H1 (cell line): ENCODE data around the gene PELI2. TPM values are rescaled to one million over a fixed set of nuclear protein-coding genes. Genes with fewer than 3 reads are reported as not detected.

Experiments
- CTCF ChIA-PET: fragments of 300-600 bp; sonication (Branson Sonifier 250); formaldehyde crosslinking; loops from one replicate; lab custom pipeline; 2021; ENCODE audit not compliant: partially characterized antibody; lab: Charles Lee
- POLR2A ChIA-PET: fragments of 300-600 bp; sonication (Branson Sonifier 250); formaldehyde crosslinking; loops from one replicate; lab custom pipeline; 2021; ENCODE audit warnings: inconsistent platforms; ENCODE audit not compliant: partially characterized antibody; lab: Charles Lee
- DNase-seq, 2 experiments: peaks; one replicate each; pipeline versions ENCODE4 v3.0.0 to v3.0.0-alpha.2; 2010 to 2022; ENCODE audit warnings: low spot score in 2 of 2, low read depth in 1 of 2, mixed read lengths in 1 of 2
- FAIRE-seq: peaks from 2 replicates; lab custom pipeline; 2011; peaks lifted over from hg19 to GRCh38; lab: Jason Lieb, UNC
- H2AFZ ChIP-seq: 2 replicates; pipeline ENCODE4 v1.8.1; 2012; ENCODE audit warnings: low read length, inconsistent platforms
- H2AK5ac ChIP-seq: 2 replicates; pipeline ENCODE4 v1.6.1; 2013; ENCODE audit warnings: low read depth, low read length
- H2BK120ac ChIP-seq: replicated peaks from 2 replicates; pipeline ENCODE3; 2013; ENCODE audit warnings: low read depth, low read length, inconsistent platforms
- H2BK12ac ChIP-seq: 2 replicates; pipeline ENCODE4 v1.6.1; 2013; ENCODE audit warnings: low read depth, low read length
- H2BK15ac ChIP-seq: 2 replicates; pipeline ENCODE4 v1.6.1; 2013; ENCODE audit warnings: low read length
- H2BK20ac ChIP-seq: 2 replicates; pipeline ENCODE4 v1.6.1; 2013; ENCODE audit warnings: low read length
- H2BK5ac ChIP-seq: 2 replicates; pipeline ENCODE4 v1.6.1; 2013; ENCODE audit warnings: low read depth, low read length
- H3K14ac ChIP-seq: 2 replicates; pipeline ENCODE4 v1.6.1; 2013; ENCODE audit warnings: inconsistent platforms; ENCODE audit not compliant: insufficient read length
- H3K18ac ChIP-seq: 2 replicates; pipeline ENCODE4 v1.6.1; 2013; ENCODE audit warnings: low read length; ENCODE audit errors: extremely low read depth
- H3K23ac ChIP-seq: 2 replicates; pipeline ENCODE4 v1.6.1; 2013; ENCODE audit warnings: inconsistent platforms; ENCODE audit not compliant: insufficient read length
- H3K23me2 ChIP-seq: 2 replicates; pipeline ENCODE4 v1.6.1; 2013; ENCODE audit warnings: low read depth, low read length
- H3K27ac ChIP-seq: 2 replicates; pipeline ENCODE4 v1.6.1; 2011; ENCODE audit warnings: low read depth, low read length, inconsistent platforms
- H3K27me3 ChIP-seq, 4 experiments: replicated peaks in 1 of 4; 1 replicate in 1 of 4; 2 replicates in 3 of 4; pipeline versions ENCODE4 v1.6.1 to v1.8.1; 2011 to 2013; ENCODE audit warnings: low read length in 3 of 4, mild to moderate bottlenecking in 3 of 4, inconsistent platforms in 2 of 4, mixed read lengths in 2 of 4, moderate library complexity in 1 of 4; ENCODE audit not compliant: control insufficient read depth in 3 of 4, insufficient read depth in 3 of 4; ENCODE audit errors: extremely low read depth in 1 of 4
- H3K36me3 ChIP-seq, 4 experiments: 2 replicates each; pipeline versions ENCODE4 v1.6.1 to v1.8.1; 2011 to 2013; ENCODE audit warnings: mild to moderate bottlenecking in 4 of 4, low read length in 3 of 4, moderate library complexity in 2 of 4, control low read depth in 1 of 4, inconsistent platforms in 1 of 4; ENCODE audit not compliant: insufficient read depth in 4 of 4, control insufficient read depth in 2 of 4
- H3K4ac ChIP-seq: replicated peaks from 2 replicates; pipeline ENCODE3; 2013; ENCODE audit warnings: low read length, low read depth, mixed read lengths, inconsistent platforms; ENCODE audit not compliant: insufficient read length
- H3K4me1 ChIP-seq, 4 experiments: replicated peaks in 1 of 4; 1 replicate in 1 of 4; 2 replicates in 3 of 4; pipeline versions ENCODE4 v1.6.1 to v1.8.1; 2011 to 2013; ENCODE audit warnings: low read length in 3 of 4, inconsistent platforms in 2 of 4, mixed read lengths in 1 of 4; ENCODE audit not compliant: insufficient read depth in 4 of 4, control insufficient read depth in 3 of 4
- H3K4me2 ChIP-seq, 2 experiments: 2 replicates each; pipeline versions ENCODE4 v1.6.1 to v1.8.1; 2011 to 2013; ENCODE audit warnings: low read depth in 2 of 2, low read length in 2 of 2, control low read depth in 1 of 2, inconsistent platforms in 1 of 2, mild to moderate bottlenecking in 1 of 2; ENCODE audit not compliant: insufficient read depth in 1 of 2
- H3K4me3 ChIP-seq, 4 experiments: fragments of 200-600, 300-600 bp in 1 of 4; sonication (generic), shearing (Covaris generic), sonication (Bioruptor Twin) in 1 of 4; 2 replicates each; pipeline versions ENCODE4 v1.5.1 to v1.8.1; 2011 to 2016; ENCODE audit warnings: low read length in 4 of 4, low read depth in 3 of 4, control low read depth in 2 of 4, inconsistent platforms in 2 of 4, mild to moderate bottlenecking in 2 of 4, mixed read lengths in 1 of 4, moderate library complexity in 1 of 4; ENCODE audit not compliant: insufficient read depth in 2 of 4; ENCODE audit errors: extremely low read depth in 1 of 4
- H3K56ac ChIP-seq: replicated peaks from 2 replicates; pipeline ENCODE3; 2013; ENCODE audit warnings: low read depth, mild to moderate bottlenecking, mixed read lengths, low read length, inconsistent platforms; ENCODE audit not compliant: insufficient read length
- H3K79me1 ChIP-seq: 2 replicates; pipeline ENCODE4 v1.6.1; 2013; ENCODE audit warnings: low read depth, low read length, control low read depth
- H3K79me2 ChIP-seq, 2 experiments: 2 replicates each; pipeline versions ENCODE4 v1.6.1 to v1.8.1; 2012 to 2013; ENCODE audit warnings: low read length in 2 of 2, mild to moderate bottlenecking in 2 of 2, inconsistent platforms in 1 of 2; ENCODE audit not compliant: insufficient read depth in 2 of 2, control insufficient read depth in 1 of 2
- H3K9ac ChIP-seq, 4 experiments: replicated peaks in 1 of 4; 1 replicate in 1 of 4; 2 replicates in 3 of 4; pipeline versions ENCODE4 v1.6.1 to v1.8.1; 2011 to 2013; ENCODE audit warnings: low read depth in 3 of 4, low read length in 3 of 4, control low read depth in 2 of 4, mild to moderate bottlenecking in 2 of 4, moderate library complexity in 2 of 4, inconsistent platforms in 1 of 4; ENCODE audit errors: extremely low read depth in 1 of 4
- H3K9me3 ChIP-seq, 2 experiments: 2 replicates each; pipeline versions ENCODE4 v1.6.1 to v1.8.1; 2012 to 2013; ENCODE audit warnings: mild to moderate bottlenecking in 2 of 2, moderate library complexity in 2 of 2, control low read depth in 1 of 2, inconsistent platforms in 1 of 2, low read depth in 1 of 2, low read length in 1 of 2, mixed read lengths in 1 of 2; ENCODE audit not compliant: insufficient read depth in 2 of 2
- H4K20me1 ChIP-seq, 2 experiments: replicated peaks in 1 of 2; 2 replicates each; pipeline versions ENCODE3 to v1.8.1; 2011 to 2013; ENCODE audit warnings: inconsistent platforms in 2 of 2, low read length in 2 of 2, mild to moderate bottlenecking in 1 of 2; ENCODE audit not compliant: insufficient read depth in 2 of 2, control insufficient read depth in 1 of 2
- H4K5ac ChIP-seq: 2 replicates; pipeline ENCODE4 v1.6.1; 2013; ENCODE audit warnings: low read length, low read depth, mixed read lengths, inconsistent platforms; ENCODE audit not compliant: insufficient read length
- H4K8ac ChIP-seq: 2 replicates; pipeline ENCODE4 v1.8.0; 2013; ENCODE audit warnings: mild to moderate bottlenecking, moderate library complexity, low read length, inconsistent platforms; ENCODE audit not compliant: insufficient read depth; ENCODE audit errors: extremely low read depth
- H4K91ac ChIP-seq: replicated peaks from 2 replicates; pipeline ENCODE3; 2013; ENCODE audit warnings: low read length, mixed read lengths, inconsistent platforms; ENCODE audit not compliant: insufficient read length
- CTBP2 ChIP-seq: IDR thresholded peaks from 2 replicates; pipeline ENCODE4 v1.7.0; 2011; ENCODE audit warnings: borderline replicate concordance, mild to moderate bottlenecking, moderate library complexity, mixed read lengths, low read length; ENCODE audit not compliant: insufficient read depth, insufficient read length
- CTCF ChIP-seq, 3 experiments: IDR thresholded peaks; 1 replicate in 2 of 3; 2 replicates in 1 of 3; pipeline versions ENCODE4 v1.5.1 to v1.6.1; 2011; ENCODE audit warnings: low read length in 3 of 3, mild to moderate bottlenecking in 3 of 3, inconsistent platforms in 2 of 3, low read depth in 1 of 3, moderate library complexity in 1 of 3; ENCODE audit not compliant: insufficient read depth in 1 of 3; ENCODE audit errors: control extremely low read depth in 1 of 3
- EGR1 ChIP-seq: IDR thresholded peaks from 2 replicates; pipeline ENCODE4 v1.6.1; 2011; ENCODE audit warnings: low read depth, low read length, borderline replicate concordance
- EP300 ChIP-seq, 2 experiments: IDR thresholded peaks; 1 replicate in 1 of 2; 2 replicates in 1 of 2; pipeline ENCODE4 v1.6.1; 2011 to 2012; ENCODE audit warnings: low read depth in 2 of 2, low read length in 2 of 2, mild to moderate bottlenecking in 2 of 2, borderline replicate concordance in 1 of 2, inconsistent platforms in 1 of 2, moderate library complexity in 1 of 2
- EZH2 ChIP-seq: fragments of 200-600 bp; sonication (generic); IDR thresholded peaks from 2 replicates; pipeline ENCODE4 v1.7.1; 2012; ENCODE audit warnings: low read depth, mild to moderate bottlenecking, moderate library complexity, low read length, inconsistent platforms; ENCODE audit not compliant: severe bottlenecking
- SP2 ChIP-seq: IDR thresholded peaks from 2 replicates; pipeline ENCODE4 v1.6.1; 2012; ENCODE audit warnings: mild to moderate bottlenecking, low read length, inconsistent platforms
- TAF7 ChIP-seq: optimal IDR thresholded peaks from 2 replicates; pipeline ENCODE3; 2011; ENCODE audit warnings: low read depth, mild to moderate bottlenecking, inconsistent platforms, low read length, moderate library complexity, borderline replicate concordance
- TEAD4 ChIP-seq: IDR thresholded peaks from 2 replicates; pipeline ENCODE4 v1.6.1; 2012; ENCODE audit warnings: low read depth, low read length, inconsistent platforms, mixed read lengths
- WGBS, 2 experiments: shearing (Covaris generic) in 1 of 2; methylation state at CpG; one replicate each; pipeline versions ENCODE4 v1.1.6 to v1.1.7; 2013 to 2015; ENCODE audit warnings: low lambda C conversion rate in 2 of 2, mixed read lengths in 2 of 2, inconsistent platforms in 1 of 2, low coverage in 1 of 2, missing lambda C conversion rate in 1 of 2; ENCODE audit not compliant: insufficient replicate concordance in 2 of 2, insufficient coverage in 1 of 2, insufficient read length in 1 of 2; ENCODE audit errors: extremely low coverage in 1 of 2, missing lambda C conversion rate in 1 of 2; 5-methylcytosine and 5-hydroxymethylcytosine counted together
- polyA plus RNA-seq, 7 experiments: library from polyadenylated mRNA; depleted of rRNA in 3 of 7; stranded (reverse) in 5 of 7; unstranded in 2 of 7; fragments of >200 nt in 5 of 7; fragments of 200-250 nt in 2 of 7; gene quantifications; 1 replicate in 5 of 7; 2 replicates in 1 of 7; 4 replicates in 1 of 7; pipeline versions ENCODE4 v1.2.1 to v1.2.3, GENCODE V29; 2011 to 2013; ENCODE audit warnings: missing spikeins in 2 of 7, mixed read lengths in 2 of 7
- total RNA-seq: library from RNA; stranded (reverse); fragmentation: NEBNext Ultra II Directional; extraction: Animal tissue kit (Norgen Biotek cat#: 25700); gene quantifications from 2 replicates; pipeline ENCODE4 v1.2.1, GENCODE V29; 2021
- TF ChIP-seq, protein P1 (sequence below): IDR thresholded peaks from 2 replicates; pipeline ENCODE4 v1.6.1; 2012; ENCODE audit warnings: inconsistent platforms

PELI2 gene
- total and polyA plus RNA-seq, 2 of the 8 experiments (the other 6 are each of a cell fraction or from before 2014, with no cell fraction given) = 14.6 to 25.7 TPM

DNA sequence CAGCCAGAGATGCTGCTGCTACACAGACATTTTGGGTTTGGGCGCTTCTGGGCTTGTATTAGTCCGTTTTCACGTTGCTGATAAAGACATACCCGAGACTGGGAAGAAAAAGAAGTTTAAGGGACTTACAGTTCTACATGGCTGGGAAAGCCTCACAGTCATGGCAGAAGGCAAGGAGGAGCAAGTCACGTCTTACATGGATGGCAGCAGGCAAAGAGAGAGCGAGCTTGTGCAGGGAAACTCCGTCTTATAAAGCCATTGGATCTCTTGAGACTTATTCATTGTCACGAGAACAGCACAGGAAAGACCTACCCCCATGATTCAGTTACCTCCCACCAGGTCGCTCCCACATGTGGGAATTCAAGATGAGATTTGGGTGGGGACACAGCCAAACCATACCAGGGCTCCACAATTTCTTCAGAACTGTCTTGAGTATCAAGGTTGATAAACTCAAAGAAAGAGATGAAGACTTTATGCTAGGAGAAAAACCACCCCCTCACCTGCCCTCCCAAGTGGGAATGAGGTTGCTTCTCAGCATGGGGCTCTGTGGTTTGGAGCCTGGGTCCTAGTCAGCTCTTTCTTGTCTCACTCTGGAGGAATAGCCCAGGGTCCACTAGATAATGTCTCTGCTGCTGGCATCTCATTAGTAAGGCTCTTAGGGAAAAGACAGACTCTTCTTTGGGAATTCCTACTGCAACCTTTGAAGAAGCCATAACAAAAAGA is 200.3 kb downstream of the PELI2 start:
- Histone ChIP-seq H3K4ac (no peak overlapping the region), H2BK12ac (no peak overlapping the region), H3K4me2 (no peak overlapping the region), H4K8ac (no peak overlapping the region), H4K91ac (no peak overlapping the region), H2BK120ac (no peak overlapping the region), H2BK20ac (no peak overlapping the region), H3K79me1 (no peaks in the 10 kb centered on the region), H2AK5ac (no peak overlapping the region), H3K14ac (no peak overlapping the region), H2AFZ (no peak overlapping the region), H3K56ac (no peak overlapping the region), H2BK5ac (no peak overlapping the region), H4K5ac (no peak overlapping the region), H3K27ac (no peak overlapping the region), H3K23ac (no peak overlapping the region), H3K9me3 (peaks cover 0 to 4% of the 10 kb centered on the region in 2 experiments; a peak in 1 of 4 replicates), H4K20me1 (no peaks in the 10 kb centered on the region), H3K27me3 (no peaks in the 10 kb centered on the region), H3K18ac (no peak overlapping the region), H3K36me3 (no peaks in the 10 kb centered on the region), H3K23me2 (no peaks in the 10 kb centered on the region), H3K9ac (no peak overlapping the region), H3K4me3 (no peak overlapping the region), H2BK15ac (no peak overlapping the region), H3K4me1 (no peaks in the 10 kb centered on the region), H3K79me2 (no peaks in the 10 kb centered on the region)
- ChIA-PET POLR2A (no interaction called here), CTCF (interaction anchor here (1.1 kb wide), 1 partner anchor 11 kb away, joined by 3 read pairs; no protein-coding TSS in a partner anchor)
- WGBS, 2 experiments = 94% methylated on average over 9 of the region's 9 CpGs; no CpG with 5 or more reads in 1 of the 2 experiments
- no peak for FAIRE-seq
- no peak for DNase-seq
- no peak for TF ChIP-seq EP300 (IDR thresholded peaks at IDR 0.05; ENCODE audit: borderline replicate concordance in 1 of 2, low read depth in 2 of 2, low read length in 2 of 2)
- TF ChIP-seq CTBP2 = no peak
- TF ChIP-seq TAF7 = no peak
- TF ChIP-seq, protein P1, sequence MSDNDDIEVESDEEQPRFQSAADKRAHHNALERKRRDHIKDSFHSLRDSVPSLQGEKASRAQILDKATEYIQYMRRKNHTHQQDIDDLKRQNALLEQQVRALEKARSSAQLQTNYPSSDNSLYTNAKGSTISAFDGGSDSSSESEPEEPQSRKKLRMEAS = no peak
- no peak for TF ChIP-seq EZH2
- TF ChIP-seq CTCF (IDR thresholded peaks at IDR 0.05; ENCODE audit: control extremely low read depth in 1 of 3, insufficient read depth in 1 of 3, low read depth in 1 of 3, low read length in 3 of 3) = no peak
- TF ChIP-seq SP2 = no peak
- TF ChIP-seq TEAD4 = no peak
- TF ChIP-seq EGR1 = no peak
